Activated CD8-positive, alpha-beta memory T cell treated with anti-CD3 and anti-CD28 coated beads for 36 hours (primary cell): ENCODE data around the gene SCD5. TPM values are rescaled to one million over a fixed set of nuclear protein-coding genes. Genes with fewer than 3 reads are reported as not detected.

Experiments used
- CTCF ChIA-PET: fragments of 350-600 bp; sonication (Branson Sonifier 250); formaldehyde crosslinking; loops from one replicate; lab custom pipeline; 2021; ENCODE audit warnings: antibody characterized with exemption; lab: Charles Lee
- POLR2A ChIA-PET: fragments of 350-600 bp; sonication (Branson Sonifier 250); formaldehyde crosslinking; loops from one replicate; lab custom pipeline; 2021; ENCODE audit warnings: antibody characterized with exemption; lab: Charles Lee
- total RNA-seq, 2 experiments: library from RNA; stranded (reverse); gene quantifications; one replicate each; pipeline ENCODE4 v1.2.3, GENCODE V29; 2021

The SCD5 gene
- total RNA-seq, 2 experiments from 2014 or later, result 7.0 to 7.1 TPM

GRCh38 chr4:82621251-82621650, 177.3 kb downstream of the SCD5 start:
- ChIA-PET POLR2A (no interaction called here), CTCF (interaction anchor here (0.7 kb wide), 1 partner anchor 26 kb away, joined by 3 read pairs; no protein-coding TSS in a partner anchor)

- POLR2A ChIA-PET, result no interaction called here
- CTCF ChIA-PET, result no interaction called here
Observed at GRCh38 chr4:82620126-82620735, 178.4 kb downstream of the SCD5 start.

DNA sequence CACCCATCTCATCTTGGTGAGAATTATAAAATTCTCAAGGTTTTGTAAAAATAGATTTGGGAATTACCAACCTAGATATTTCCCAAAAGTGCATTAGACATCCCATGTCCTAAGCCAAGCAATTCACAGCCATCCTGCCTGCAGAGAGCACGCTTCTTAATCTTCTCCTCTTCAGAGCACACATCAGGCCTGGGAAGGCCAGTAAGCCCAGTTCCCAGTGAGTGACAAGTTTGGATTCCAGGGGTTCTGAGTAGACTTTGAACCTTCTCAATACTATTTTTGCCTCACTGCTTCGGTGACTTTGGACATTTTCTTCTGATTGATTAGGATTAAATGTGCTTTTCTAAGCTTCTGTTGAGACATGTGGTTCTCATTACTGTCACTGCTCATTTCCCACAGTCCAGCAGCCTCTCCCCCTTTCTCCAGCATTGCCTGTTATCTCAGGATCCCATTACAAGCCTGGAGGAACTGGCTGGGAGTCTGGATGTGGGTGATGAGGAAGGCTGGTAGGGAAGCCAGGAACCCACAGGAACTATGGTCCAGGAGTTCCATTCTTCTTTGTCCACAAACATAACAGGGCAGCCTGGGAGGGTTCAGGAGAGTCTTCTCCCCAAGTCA, 180.4 kb downstream of the SCD5 start:
- POLR2A ChIA-PET, result no interaction called here
- CTCF ChIA-PET, result no interaction called here

- CTCF ChIA-PET, result interaction anchor here (0.7 kb wide), 1 partner anchor 9 kb away, joined by 7 read pairs; no protein-coding TSS in a partner anchor
- POLR2A ChIA-PET, result no interaction called here
Observed at GRCh38 chr4:82614838-82615449, 183.7 kb downstream of the SCD5 start.

- CTCF ChIA-PET, result no interaction called here
- POLR2A ChIA-PET, result no interaction called here
Observed at GRCh38 chr4:82613121-82613520, 185.5 kb downstream of the SCD5 start.

DNA sequence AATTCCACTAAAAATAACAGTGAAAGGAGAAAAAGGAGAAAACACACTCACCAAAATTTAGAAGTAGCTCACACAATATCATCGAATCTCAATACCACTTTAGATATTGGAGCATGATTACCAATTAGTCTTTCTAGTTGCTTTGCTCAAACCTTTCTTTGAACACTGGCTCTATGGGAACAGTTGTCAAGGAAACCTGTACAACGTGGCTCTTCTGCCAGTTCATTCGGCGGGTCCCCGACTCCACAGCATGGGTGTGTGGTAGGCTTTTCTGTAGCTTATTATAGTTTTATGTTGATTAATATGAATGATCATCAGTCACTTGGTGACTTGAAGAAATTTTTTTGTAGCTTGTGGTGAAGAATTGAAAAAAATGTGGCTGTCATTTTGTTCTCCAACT, 186.6 kb downstream of the SCD5 start:
- CTCF ChIA-PET, result no interaction called here
- POLR2A ChIA-PET, result no interaction called here

DNA sequence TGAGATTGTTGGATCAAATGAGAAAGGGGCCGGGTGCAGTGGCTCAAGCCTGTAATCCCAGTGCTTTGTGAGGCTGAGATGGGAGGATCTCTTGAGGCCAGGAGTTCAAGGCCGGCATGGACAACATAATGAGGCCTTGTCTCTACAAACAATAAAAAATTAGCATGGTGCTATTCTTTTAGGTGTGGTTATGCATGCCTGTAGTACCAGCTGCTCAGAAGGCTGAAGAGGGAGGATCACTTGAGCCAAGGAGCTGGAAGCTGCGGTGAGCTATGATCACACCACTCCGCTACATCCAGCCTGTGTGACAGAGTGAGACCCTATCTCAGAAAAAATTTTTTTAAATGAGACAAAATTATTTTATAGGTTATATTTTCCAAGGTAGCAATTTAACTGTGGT, 187.1 kb downstream of the SCD5 start:
- POLR2A ChIA-PET, result no interaction called here
- CTCF ChIA-PET, result no interaction called here

DNA sequence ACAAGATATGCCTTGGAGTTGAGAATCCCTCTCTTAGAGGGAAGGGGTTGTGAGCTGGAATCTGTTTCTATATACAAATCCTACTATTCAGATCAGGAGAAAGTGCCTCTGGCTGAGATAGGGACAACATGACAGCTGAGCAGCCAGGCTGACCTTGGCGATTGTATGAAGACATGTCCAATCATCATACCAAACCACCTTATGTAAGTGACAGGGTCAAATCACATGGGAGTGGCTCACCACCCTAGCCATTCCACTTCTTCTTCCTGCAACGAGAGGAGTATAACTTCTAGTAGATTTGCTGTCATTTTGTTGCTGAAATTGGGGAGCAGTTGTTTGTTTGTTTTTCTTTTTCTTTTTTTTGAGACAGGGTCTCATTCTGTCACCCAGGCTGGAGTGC, 188.6 kb downstream of the SCD5 start:
- ChIA-PET CTCF (no interaction called here), POLR2A (no interaction called here)

GRCh38 chr4:82606622-82607021, 192.0 kb downstream of the SCD5 start:
- ChIA-PET CTCF (no interaction called here), POLR2A (no interaction called here)

- ChIA-PET POLR2A (no interaction called here), CTCF (no interaction called here)
Observed at GRCh38 chr4:82604522-82604921, 194.1 kb downstream of the SCD5 start.

- CTCF ChIA-PET, result no interaction called here
- POLR2A ChIA-PET, result interaction anchor here (0.6 kb wide), 1 partner anchor 71 kb away, joined by 5 read pairs; no protein-coding TSS in a partner anchor
Observed at GRCh38 chr4:82601242-82602015, 197.2 kb downstream of the SCD5 start.

- CTCF ChIA-PET, result interaction anchor here (0.6 to 1.2 kb wide), 2 partner anchors 134 to 140 kb away, joined by 3 to 4 read pairs; no protein-coding TSS in a partner anchor
- POLR2A ChIA-PET, result no interaction called here
Observed at GRCh38 chr4:82599336-82599735, 199.3 kb downstream of the SCD5 start.

DNA sequence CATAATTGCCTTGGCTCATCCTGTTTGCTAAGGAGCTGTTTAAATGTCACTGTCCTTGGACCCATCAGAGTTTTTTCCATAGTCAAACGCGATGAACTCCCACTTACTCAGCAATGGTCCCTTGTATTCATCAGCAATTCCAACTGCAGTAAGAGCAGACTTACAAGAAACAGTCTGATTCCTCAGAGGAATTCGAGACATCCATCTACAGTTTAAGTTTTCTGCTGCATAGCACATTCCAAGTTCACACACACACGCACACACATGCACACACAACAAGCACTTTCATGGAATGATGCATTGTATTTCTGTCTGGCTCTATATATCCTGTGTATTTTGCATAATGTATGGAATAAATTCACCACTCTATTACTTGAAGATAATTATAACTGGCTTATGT, 204.1 kb downstream of the SCD5 start:
- CTCF ChIA-PET, result no interaction called here
- POLR2A ChIA-PET, result no interaction called here

GRCh38 chr4:82593411-82593810, 205.2 kb downstream of the SCD5 start:
- ChIA-PET CTCF (no interaction called here), POLR2A (no interaction called here)

DNA sequence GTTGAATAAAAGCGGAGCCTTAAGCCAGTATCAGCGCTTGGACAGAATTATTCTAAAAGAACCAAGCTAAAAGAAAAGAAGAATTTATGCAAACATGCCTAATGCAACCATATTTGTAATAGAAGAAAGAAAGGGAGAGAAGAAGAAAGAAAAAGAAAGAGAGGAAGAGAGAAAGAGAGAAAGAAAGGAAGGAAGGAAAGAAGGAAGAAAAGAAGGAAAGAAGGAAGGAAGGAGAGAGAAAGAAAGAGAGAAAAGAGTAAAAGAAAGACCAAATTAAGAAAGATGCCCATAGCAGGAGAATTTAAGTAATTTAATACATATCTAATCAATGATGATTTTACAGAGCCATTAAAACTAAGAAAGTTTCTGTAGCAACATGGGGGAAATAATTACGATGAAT, 206.0 kb downstream of the SCD5 start:
- CTCF ChIA-PET, result no interaction called here
- POLR2A ChIA-PET, result no interaction called here

GRCh38 chr4:82591592-82591991, 207.0 kb downstream of the SCD5 start:
- CTCF ChIA-PET, result no interaction called here
- POLR2A ChIA-PET, result interaction anchor here (0.6 kb wide), 1 partner anchor 674 kb away, joined by 3 read pairs; no protein-coding TSS in a partner anchor

DNA sequence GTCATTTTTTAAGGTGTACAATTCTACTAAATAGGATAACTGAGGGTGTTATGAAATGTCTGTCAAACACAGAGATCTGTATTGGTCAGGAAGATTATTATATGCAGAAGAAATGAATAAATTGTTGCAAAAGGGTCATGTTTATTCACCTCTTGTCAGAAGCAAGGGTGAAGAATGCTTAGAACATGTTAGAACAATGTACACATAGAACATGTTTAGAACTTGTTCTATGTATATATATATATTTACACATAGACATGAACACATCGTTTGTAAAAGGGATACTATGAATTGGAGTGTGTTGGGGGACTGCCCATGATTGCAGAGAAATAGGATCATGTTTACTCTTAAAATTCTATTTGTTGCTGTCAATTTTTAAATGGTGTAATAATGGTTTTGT, 208.8 kb downstream of the SCD5 start:
- ChIA-PET POLR2A (interaction anchor here (0.6 kb wide), 1 partner anchor 32 kb away, joined by 6 read pairs; no protein-coding TSS in a partner anchor), CTCF (no interaction called here)

GRCh38 chr4:82588771-82589270, 209.8 kb downstream of the SCD5 start:
- ChIA-PET POLR2A (interaction anchor here (0.6 kb wide), 1 partner anchor 31 kb away, joined by 6 read pairs; no protein-coding TSS in a partner anchor), CTCF (no interaction called here)

- POLR2A ChIA-PET, result no interaction called here
Observed at GRCh38 chr4:82587826-82588540, 210.6 kb downstream of the SCD5 start.

More at GRCh38 chr4:82587826-82588540, 210.6 kb downstream of the SCD5 start:
- CTCF ChIA-PET, result no interaction called here
